Caco-2 (cell line): ENCODE data around the gene ANXA2. TPM values are rescaled to one million over a fixed set of nuclear protein-coding genes. Genes with fewer than 3 reads are reported as not detected.
"Not testable (repeated sequence)": the region's sequence is repeated elsewhere in the genome, so short reads cannot be mapped to it uniquely, and the experiment has no call there.

ENCODE experiments used
- BruUV-seq: library from RNA; stranded (reverse); fragments of 400-500 nt; replicated peaks from 2 replicates; lab custom pipeline; 2021; lab: Mats Ljungman, UMichigan
- CTCF ChIA-PET: fragments of 300-600 bp; sonication (Branson Sonifier 250); formaldehyde crosslinking; loops from one replicate; lab custom pipeline; 2022; ENCODE audit warnings: antibody characterized with exemption; lab: Charles Lee
- POLR2A ChIA-PET: fragments of 300-600 bp; sonication (Branson Sonifier 250); formaldehyde crosslinking; loops from one replicate; lab custom pipeline; 2022; ENCODE audit warnings: antibody characterized with exemption; lab: Charles Lee
- DNase-seq, 2 experiments: peaks; one replicate each; pipeline versions ENCODE4 v3.0.0 to v3.0.0-alpha.2; 2020 to 2022
- H3K27me3 ChIP-seq: replicated peaks from 2 replicates; pipeline ENCODE4 v1.6.0; 2011; ENCODE audit warnings: low read length; ENCODE audit not compliant: control insufficient read depth, insufficient read depth
- H3K36me3 ChIP-seq: 2 replicates; pipeline ENCODE4 v1.5.1; 2011; ENCODE audit warnings: low read length; ENCODE audit not compliant: control insufficient read depth, insufficient read depth
- H3K4me1 ChIP-seq: fragments of 250-450 bp; sonication (Bioruptor Pico); 2 replicates; pipeline ENCODE4 v1.5.1; 2020; ENCODE audit warnings: mild to moderate bottlenecking
- H3K4me3 ChIP-seq: 2 replicates; pipeline ENCODE4 v1.5.1; 2011; ENCODE audit warnings: low read depth, mild to moderate bottlenecking, control low read depth, low read length
- H3K9me3 ChIP-seq: fragments of 250-450 bp; sonication (Bioruptor Pico); 2 replicates; pipeline ENCODE4 v1.5.1; 2020; ENCODE audit warnings: mild to moderate bottlenecking, moderate library complexity
- H3K27ac Mint-ChIP-seq: one replicate; pipeline ENCODE4 v1.8.0; 2022; ENCODE audit warnings: mixed read lengths; ENCODE audit not compliant: unreplicated experiment
- H3K27me3 Mint-ChIP-seq: one replicate; pipeline ENCODE4 v1.8.0; 2022; ENCODE audit warnings: mixed read lengths; ENCODE audit not compliant: insufficient read depth, unreplicated experiment
- H3K36me3 Mint-ChIP-seq: one replicate; pipeline ENCODE4 v1.8.0; 2022; ENCODE audit warnings: mild to moderate bottlenecking, mixed read lengths; ENCODE audit not compliant: insufficient read depth, unreplicated experiment
- H3K4me1 Mint-ChIP-seq: one replicate; pipeline ENCODE4 v1.8.0; 2022; ENCODE audit warnings: low read depth, mixed read lengths; ENCODE audit not compliant: unreplicated experiment
- H3K4me3 Mint-ChIP-seq: one replicate; pipeline ENCODE4 v1.8.0; 2022; ENCODE audit warnings: mild to moderate bottlenecking, moderate library complexity, mixed read lengths; ENCODE audit not compliant: unreplicated experiment
- H3K9me3 Mint-ChIP-seq: one replicate; pipeline ENCODE4 v1.8.0; 2022; ENCODE audit warnings: mixed read lengths; ENCODE audit not compliant: unreplicated experiment
- intact Hi-C: fragments of 100-400 bp; cut with micrococcal nuclease; formaldehyde crosslinking; loops from one replicate; pipeline ENCODE4 v1.10.0; 2022; ENCODE audit not compliant: unreplicated experiment
- total RNA-seq: library from RNA; stranded (reverse); gene quantifications from 2 replicates; pipeline ENCODE4 v1.2.3, GENCODE V29; 2022
- TF ChIP-seq, protein P1 (sequence below), 2 experiments: fragments of 200-600 bp in 1 of 2; IDR thresholded peaks; 1 replicate in 1 of 2; 2 replicates in 1 of 2; pipeline versions ENCODE4 v1.5.1 to v1.8.0; 2011 to 2022; ENCODE audit warnings: antibody characterized with exemption in 1 of 2, control low read depth in 1 of 2, inconsistent platforms in 1 of 2, low read depth in 1 of 2, low read length in 1 of 2, mild to moderate bottlenecking in 1 of 2, moderate library complexity in 1 of 2; ENCODE audit not compliant: insufficient read depth in 1 of 2, severe bottlenecking in 1 of 2, unreplicated experiment in 1 of 2

ANXA2 gene
- total RNA-seq, 1 experiment from 2014 or later, result 1,141 TPM

DNA sequence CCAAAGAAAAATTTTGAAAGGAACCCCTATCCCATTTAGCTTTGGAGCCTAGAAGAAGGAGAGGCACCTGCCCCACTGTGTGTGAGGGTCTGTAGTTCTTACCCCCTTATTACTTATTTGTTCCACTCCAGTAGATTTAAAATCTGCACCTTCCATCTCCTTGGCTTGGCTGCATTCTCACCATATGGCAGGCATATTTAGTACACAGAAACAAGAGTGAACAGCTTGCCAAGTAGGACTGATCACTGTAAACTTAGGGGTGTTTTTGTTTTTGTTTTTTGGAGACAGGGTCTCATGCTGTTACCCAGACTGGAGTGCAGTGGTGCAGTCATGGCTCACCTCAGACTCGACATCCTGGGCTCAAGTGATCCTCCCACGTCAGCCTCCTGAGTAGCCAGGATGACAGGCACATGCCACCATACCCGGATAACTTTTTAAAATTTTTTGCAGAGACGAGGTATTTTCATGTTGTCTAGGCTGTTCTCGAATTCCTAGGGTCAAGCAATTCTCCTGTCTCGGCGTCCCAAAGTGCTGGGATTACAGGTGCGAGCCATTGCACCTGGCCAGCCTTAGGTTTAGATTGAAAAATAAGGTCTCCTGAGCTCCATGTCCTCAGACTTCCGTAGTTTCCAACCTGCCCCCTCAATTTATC, 14.1 kb upstream of the ANXA2 start:
- Histone ChIP-seq H3K9me3 (no peaks in the 10 kb centered on the region), H3K36me3 (no peaks in the 10 kb centered on the region), H3K4me3 (no peak overlapping the region), H3K4me1 (peaks cover 23% of the 10 kb centered on the region), H3K27me3 (no peaks in the 10 kb centered on the region)
- Mint-ChIP-seq H3K27ac (no peak overlapping the region), H3K36me3 (no peaks in the 10 kb centered on the region), H3K4me1 (peaks cover 33% of the 10 kb centered on the region), H3K27me3 (no peaks in the 10 kb centered on the region), H3K9me3 (no peaks in the 10 kb centered on the region), H3K4me3 (no peak overlapping the region)
- ChIA-PET POLR2A (no interaction called here), CTCF (no interaction called here)
- intact Hi-C loops, result no loop called here
- BruUV-seq, result no TSS peak
- DNase-seq, result no peak
- TF ChIP-seq, protein P1, sequence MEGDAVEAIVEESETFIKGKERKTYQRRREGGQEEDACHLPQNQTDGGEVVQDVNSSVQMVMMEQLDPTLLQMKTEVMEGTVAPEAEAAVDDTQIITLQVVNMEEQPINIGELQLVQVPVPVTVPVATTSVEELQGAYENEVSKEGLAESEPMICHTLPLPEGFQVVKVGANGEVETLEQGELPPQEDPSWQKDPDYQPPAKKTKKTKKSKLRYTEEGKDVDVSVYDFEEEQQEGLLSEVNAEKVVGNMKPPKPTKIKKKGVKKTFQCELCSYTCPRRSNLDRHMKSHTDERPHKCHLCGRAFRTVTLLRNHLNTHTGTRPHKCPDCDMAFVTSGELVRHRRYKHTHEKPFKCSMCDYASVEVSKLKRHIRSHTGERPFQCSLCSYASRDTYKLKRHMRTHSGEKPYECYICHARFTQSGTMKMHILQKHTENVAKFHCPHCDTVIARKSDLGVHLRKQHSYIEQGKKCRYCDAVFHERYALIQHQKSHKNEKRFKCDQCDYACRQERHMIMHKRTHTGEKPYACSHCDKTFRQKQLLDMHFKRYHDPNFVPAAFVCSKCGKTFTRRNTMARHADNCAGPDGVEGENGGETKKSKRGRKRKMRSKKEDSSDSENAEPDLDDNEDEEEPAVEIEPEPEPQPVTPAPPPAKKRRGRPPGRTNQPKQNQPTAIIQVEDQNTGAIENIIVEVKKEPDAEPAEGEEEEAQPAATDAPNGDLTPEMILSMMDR (IDR thresholded peaks at IDR 0.05; ENCODE audit: insufficient read depth in 1 of 2, low read depth in 1 of 2, low read length in 1 of 2, severe bottlenecking in 1 of 2, unreplicated experiment in 1 of 2), result no peak

DNA sequence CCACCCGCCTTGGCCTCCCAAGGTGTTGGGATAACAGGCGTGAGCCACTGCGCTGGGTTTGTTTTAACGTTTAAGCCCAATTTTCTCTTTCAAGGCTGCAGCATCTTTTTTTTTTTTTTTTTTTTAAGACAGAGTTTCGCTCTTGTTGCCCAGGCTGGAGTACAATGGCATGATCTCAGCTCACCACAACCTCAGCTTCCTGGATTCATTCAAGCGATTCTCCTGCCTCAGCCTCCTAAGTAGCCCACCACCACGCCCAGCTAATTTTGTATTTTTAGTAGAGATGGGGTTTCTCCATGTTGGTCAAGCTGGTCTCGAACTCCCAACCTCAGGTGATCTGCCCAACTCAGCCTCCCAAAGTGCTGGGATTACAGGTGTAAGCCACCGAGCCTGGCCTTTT, 12.6 kb upstream of the ANXA2 start:
- H3K4me1 ChIP-seq, result peaks cover 23% of the 10 kb centered on the region
- POLR2A ChIA-PET, result interaction anchor here (0.7 kb wide), 1 partner anchor 757 kb away, joined by 5 read pairs; no protein-coding TSS in a partner anchor

DNA sequence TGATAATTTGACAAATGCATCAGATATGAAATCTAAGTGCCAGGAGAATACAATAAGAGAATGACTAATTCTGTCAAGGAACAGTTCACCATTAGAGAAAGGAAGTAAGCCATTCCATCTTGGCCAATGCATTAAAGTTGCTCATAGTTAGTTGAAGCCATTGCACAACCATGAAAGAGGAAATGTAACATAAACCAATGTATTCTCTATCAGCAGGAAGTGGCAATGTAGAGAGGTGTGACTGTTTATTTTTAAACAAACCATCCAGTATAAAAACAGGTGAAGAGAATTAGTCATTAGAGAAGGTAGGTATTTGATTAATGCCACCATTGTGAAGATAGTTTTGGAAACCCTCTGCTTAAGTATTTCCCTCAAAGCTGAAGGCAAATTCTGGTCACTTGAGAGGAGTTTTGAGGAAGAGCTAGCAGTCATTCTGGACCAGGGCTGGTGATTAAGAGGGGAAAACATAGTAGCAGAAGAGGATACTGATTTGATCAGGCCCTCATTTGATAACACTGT, 10.7 kb upstream of the ANXA2 start:
- H3K27ac Mint-ChIP-seq, result peak overlapping the region; percentile 37
- H3K4me1 ChIP-seq, result peaks cover 21% of the 10 kb centered on the region
- TF ChIP-seq, protein P1 (IDR thresholded peaks at IDR 0.05; ENCODE audit: insufficient read depth in 1 of 2, low read depth in 1 of 2, low read length in 1 of 2, severe bottlenecking in 1 of 2, unreplicated experiment in 1 of 2), result no peak

More for the DNA sequence above, 12.6 kb upstream of the ANXA2 start:
- H3K36me3 Mint-ChIP-seq, H3K9me3 ChIP-seq, H3K36me3 ChIP-seq, H3K4me3 ChIP-seq, H3K27me3 ChIP-seq, H3K27me3 Mint-ChIP-seq, H3K4me3 Mint-ChIP-seq, DNase-seq, intact Hi-C loops, H3K27ac Mint-ChIP-seq, CTCF ChIA-PET, BruUV-seq, H3K9me3 Mint-ChIP-seq: not testable (repeated sequence)
- peaks cover 39% of the 10 kb centered on the region for H3K4me1 Mint-ChIP-seq

More for the DNA sequence above, 10.7 kb upstream of the ANXA2 start:
- no peaks in the 10 kb centered on the region for H3K36me3 Mint-ChIP-seq
- ChIA-PET POLR2A (no interaction called here), CTCF (no interaction called here)
- H3K27me3 ChIP-seq, result no peaks in the 10 kb centered on the region
- DNase-seq, result no peak
- H3K9me3 Mint-ChIP-seq, result no peaks in the 10 kb centered on the region
- H3K36me3 ChIP-seq, result no peaks in the 10 kb centered on the region
- no TSS peak for BruUV-seq
- H3K4me3 ChIP-seq, result no peak overlapping the region
- intact Hi-C loops, result no loop called here
- no peaks in the 10 kb centered on the region for H3K9me3 ChIP-seq
- H3K27me3 Mint-ChIP-seq, result no peaks in the 10 kb centered on the region
- no peak overlapping the region for H3K4me3 Mint-ChIP-seq
- H3K4me1 Mint-ChIP-seq, result peaks cover 36% of the 10 kb centered on the region
